A549 (cell line): Measurements from ENCODE around the gene DACH2.

ENCODE experiments used
- CTCF ChIP-seq: fragments of >200 bp; sonication (Bioruptor Twin); formaldehyde crosslinking; IDR thresholded peaks from 3 replicates; pipeline ENCODE4 v1.5.1; 2016
- EHF ChIP-seq: fragments of 250-450 bp; sonication (Bioruptor Pico); IDR thresholded peaks from 2 replicates; pipeline ENCODE4 v1.5.0; 2020; ENCODE audit warnings: mild to moderate bottlenecking
- ELK1 ChIP-seq: fragments of 150-350 bp; IDR thresholded peaks from 2 replicates; pipeline ENCODE4 v1.6.1; 2014; ENCODE audit warnings: low read depth, mild to moderate bottlenecking, low read length
- EP300 ChIP-seq, 2 experiments: fragments of >200 bp; sonication (Bioruptor Twin); formaldehyde crosslinking; IDR thresholded peaks; 2 replicates in 1 of 2; 3 replicates in 1 of 2; pipeline ENCODE4 v1.6.1; 2016 to 2017
- HES2 ChIP-seq: fragments of >200 bp; sonication (Bioruptor Twin); formaldehyde crosslinking; IDR thresholded peaks from 2 replicates; pipeline ENCODE4 v1.6.1; 2016
- JUNB ChIP-seq: fragments of >200 bp; sonication (Bioruptor Twin); formaldehyde crosslinking; IDR thresholded peaks from 2 replicates; pipeline ENCODE4 v1.6.1; 2016
- MAFK ChIP-seq: fragments of 450-650 bp; IDR thresholded peaks from 2 replicates; pipeline ENCODE4 v1.6.1; 2014; ENCODE audit not compliant: partially characterized antibody
- MAX ChIP-seq: IDR thresholded peaks from 2 replicates; pipeline ENCODE4 v1.6.1; 2012
- MYC ChIP-seq: IDR thresholded peaks from 2 replicates; pipeline ENCODE4 v1.6.1; 2012; ENCODE audit warnings: mild to moderate bottlenecking, inconsistent platforms, low read length, improper control_type of control experiment, borderline replicate concordance
- NPAS2 ChIP-seq: fragments of 250-450 bp; sonication (Bioruptor Pico); IDR thresholded peaks from 2 replicates; pipeline ENCODE4 v1.8.0; 2022; ENCODE audit warnings: mild to moderate bottlenecking, moderate library complexity, borderline replicate concordance
- POLR2A ChIP-seq: IDR thresholded peaks from 2 replicates; pipeline ENCODE4 v1.6.1; 2012; ENCODE audit warnings: mild to moderate bottlenecking, low read length
- REST ChIP-seq: fragments of 200-600 bp; sonication (generic); IDR thresholded peaks from 2 replicates; pipeline ENCODE4 v1.6.1; 2016; ENCODE audit warnings: antibody characterized with exemption, mild to moderate bottlenecking, moderate library complexity
- TP53 ChIP-seq: fragments of 250-450 bp; sonication (Bioruptor Pico); IDR thresholded peaks from 2 replicates; pipeline ENCODE4 v1.5.0; 2021; ENCODE audit warnings: mild to moderate bottlenecking, moderate library complexity

GRCh38 chrX:86349115-86349514 is 200.9 kb downstream of the DACH2 start:
- no peak for TF ChIP-seq ELK1
- no peak for TF ChIP-seq POLR2A
- TF ChIP-seq MAX, result no peak
- no peak for TF ChIP-seq EHF (CRISPR knock-in tag)
- TF ChIP-seq CTCF, result no peak
- TF ChIP-seq JUNB, result no peak
- TF ChIP-seq EP300 (IDR thresholded peaks at IDR 0.05), result no peak
- TF ChIP-seq NPAS2 (CRISPR knock-in tag), result no peak
- no peak for TF ChIP-seq HES2
- TF ChIP-seq REST, result no peak
- TF ChIP-seq MAFK, result no peak
- TF ChIP-seq TP53 (CRISPR knock-in tag), result no peak
- no peak for TF ChIP-seq MYC
